ENCODE data around the gene MYBBP1A. TPM values are rescaled to one million over a fixed set of nuclear protein-coding genes. Genes with fewer than 3 reads are reported as not detected.
"Not testable (repeated sequence)": the region's sequence is repeated elsewhere in the genome, so short reads cannot be mapped to it uniquely, and the experiment has no call there.

The MYBBP1A gene, protein sequence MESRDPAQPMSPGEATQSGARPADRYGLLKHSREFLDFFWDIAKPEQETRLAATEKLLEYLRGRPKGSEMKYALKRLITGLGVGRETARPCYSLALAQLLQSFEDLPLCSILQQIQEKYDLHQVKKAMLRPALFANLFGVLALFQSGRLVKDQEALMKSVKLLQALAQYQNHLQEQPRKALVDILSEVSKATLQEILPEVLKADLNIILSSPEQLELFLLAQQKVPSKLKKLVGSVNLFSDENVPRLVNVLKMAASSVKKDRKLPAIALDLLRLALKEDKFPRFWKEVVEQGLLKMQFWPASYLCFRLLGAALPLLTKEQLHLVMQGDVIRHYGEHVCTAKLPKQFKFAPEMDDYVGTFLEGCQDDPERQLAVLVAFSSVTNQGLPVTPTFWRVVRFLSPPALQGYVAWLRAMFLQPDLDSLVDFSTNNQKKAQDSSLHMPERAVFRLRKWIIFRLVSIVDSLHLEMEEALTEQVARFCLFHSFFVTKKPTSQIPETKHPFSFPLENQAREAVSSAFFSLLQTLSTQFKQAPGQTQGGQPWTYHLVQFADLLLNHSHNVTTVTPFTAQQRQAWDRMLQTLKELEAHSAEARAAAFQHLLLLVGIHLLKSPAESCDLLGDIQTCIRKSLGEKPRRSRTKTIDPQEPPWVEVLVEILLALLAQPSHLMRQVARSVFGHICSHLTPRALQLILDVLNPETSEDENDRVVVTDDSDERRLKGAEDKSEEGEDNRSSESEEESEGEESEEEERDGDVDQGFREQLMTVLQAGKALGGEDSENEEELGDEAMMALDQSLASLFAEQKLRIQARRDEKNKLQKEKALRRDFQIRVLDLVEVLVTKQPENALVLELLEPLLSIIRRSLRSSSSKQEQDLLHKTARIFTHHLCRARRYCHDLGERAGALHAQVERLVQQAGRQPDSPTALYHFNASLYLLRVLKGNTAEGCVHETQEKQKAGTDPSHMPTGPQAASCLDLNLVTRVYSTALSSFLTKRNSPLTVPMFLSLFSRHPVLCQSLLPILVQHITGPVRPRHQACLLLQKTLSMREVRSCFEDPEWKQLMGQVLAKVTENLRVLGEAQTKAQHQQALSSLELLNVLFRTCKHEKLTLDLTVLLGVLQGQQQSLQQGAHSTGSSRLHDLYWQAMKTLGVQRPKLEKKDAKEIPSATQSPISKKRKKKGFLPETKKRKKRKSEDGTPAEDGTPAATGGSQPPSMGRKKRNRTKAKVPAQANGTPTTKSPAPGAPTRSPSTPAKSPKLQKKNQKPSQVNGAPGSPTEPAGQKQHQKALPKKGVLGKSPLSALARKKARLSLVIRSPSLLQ (N-terminal part only)
- 10 to 100 TPM; 17.6 to 34.9 TPM for total RNA-seq
- long read RNA-seq, full-length matches to known transcripts, result 5 of 13 reads
- long read RNA-seq, partial matches to known transcripts, result 6 of 13 reads
- long read RNA-seq, other reads (novel, unspliced or antisense), result 2 of 13 reads

DNA sequence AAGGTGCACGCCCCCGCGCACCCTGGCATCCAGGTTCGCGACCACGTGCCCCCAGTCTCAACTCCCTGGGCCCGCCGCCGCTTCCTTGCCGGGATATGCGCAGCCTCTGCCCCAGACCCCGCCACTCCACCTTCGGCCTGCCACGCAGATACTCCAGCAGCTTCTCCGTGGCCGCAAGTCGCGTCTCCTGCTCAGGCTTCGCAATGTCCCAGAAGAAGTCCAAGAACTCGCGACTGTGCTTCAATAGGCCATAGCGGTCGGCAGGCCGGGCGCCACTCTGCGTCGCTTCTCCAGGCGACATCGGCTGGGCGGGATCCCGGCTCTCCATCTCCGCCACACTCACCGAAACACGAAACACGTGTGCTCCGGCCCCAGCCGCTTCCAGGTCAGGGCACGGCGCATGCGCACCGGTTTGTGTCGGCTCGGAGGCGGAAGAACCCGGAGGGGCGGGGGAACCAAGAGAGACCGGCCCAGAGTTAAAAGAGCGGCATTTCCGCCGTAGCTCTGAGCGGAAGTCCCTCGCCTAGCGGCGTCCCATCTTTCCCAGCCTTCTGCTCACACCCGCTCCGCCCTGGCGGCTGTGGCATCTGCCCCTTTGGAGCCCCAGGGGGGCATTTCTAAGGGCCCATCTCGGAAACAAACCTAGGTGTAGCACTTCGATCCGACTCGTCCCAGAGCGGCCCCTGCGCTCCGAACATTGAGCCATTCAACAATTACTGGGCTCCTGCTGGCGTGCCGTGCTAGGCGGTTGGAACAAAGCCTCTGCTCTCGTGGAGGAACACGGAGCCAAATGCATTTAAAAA lies at the start of gene MYBBP1A:
Gene MYBBP1A (minus strand): TSS at position 388 of the 803 bp plus-strand sequence. CDS start 60 bp downstream, at position 328.
- ATAC-seq (peak; percentile 95 to 98), DNase-seq (peak; percentile 99)
- intact Hi-C loops (cut with DNase I), result loop anchor here in 1 of 2 donors (10.0 kb wide), 1 partner anchor 130 kb away; no protein-coding TSS in a partner anchor

DNA sequence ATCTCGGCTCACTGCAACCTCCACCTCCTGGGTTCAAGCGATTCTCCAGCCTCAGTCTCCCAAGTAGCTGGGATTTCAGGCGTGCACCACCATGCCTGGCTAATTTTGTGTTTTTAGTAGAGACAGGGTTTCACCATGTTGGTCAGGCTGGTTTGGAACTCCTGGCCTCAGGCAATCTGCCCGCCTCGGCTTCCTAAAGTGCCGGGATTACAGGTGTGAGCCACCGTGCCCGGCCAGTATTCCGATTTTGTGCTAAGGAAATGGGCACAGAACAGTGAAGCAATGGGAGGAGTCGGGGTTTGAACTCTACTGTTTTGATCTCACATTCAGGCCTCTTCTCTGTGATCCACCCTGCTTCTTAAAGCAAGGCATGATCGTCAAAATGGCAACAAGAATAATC lies 49.6 kb upstream of the MYBBP1A start:
- DNase-seq; ATAC-seq; intact Hi-C loops (cut with DNase I): not testable (repeated sequence)

DNA sequence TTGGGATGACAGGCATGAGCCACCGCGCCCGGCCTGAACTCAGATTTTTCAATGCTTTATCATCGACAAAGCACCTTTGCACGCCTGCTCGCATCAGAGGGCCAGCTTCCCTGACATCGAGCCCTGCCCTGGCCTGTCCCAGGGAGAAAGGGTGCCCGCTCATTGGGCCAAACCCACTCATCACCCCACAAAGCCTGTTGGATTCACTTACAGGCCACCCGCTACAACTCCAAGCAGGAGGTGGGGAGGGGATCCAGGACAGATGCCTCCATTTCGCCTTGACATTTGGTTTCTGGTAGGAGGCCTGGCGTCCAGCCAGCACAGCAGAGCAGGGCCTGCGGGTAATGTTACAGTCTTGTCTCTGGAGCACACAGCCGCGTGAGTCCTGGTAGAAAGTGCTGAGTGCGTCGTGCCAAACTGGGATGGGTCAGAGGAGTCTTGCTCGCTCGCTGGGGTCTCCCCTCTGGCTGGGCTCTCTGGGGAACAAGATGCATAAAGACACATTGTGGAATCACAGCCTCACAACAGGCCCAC lies 49.0 kb upstream of the MYBBP1A start:
- intact Hi-C loops (cut with DNase I), result no loop called here
- peak; percentile 17 to 38 for ATAC-seq
- DNase-seq, result peak; percentile 80

DNA sequence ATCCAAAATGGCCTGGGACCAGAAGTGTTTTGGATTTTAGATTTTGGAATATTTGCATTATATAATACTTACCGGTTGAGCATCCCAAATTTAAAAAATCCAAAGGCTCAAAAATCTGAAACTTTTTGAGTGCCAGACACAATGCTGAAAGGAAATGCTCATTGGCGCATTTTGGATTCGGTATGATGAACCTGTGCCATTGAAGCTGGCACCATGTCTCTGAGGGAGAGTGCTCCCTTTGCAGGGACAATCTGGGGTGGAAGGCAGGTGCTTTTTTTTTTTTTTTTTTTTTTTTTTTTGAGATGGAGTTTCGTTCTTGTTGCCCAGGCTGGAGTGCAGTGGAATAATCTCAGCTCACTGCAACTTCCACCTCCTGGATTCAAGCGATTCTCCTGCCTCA lies 46.9 kb upstream of the MYBBP1A start:
- intact Hi-C loops (cut with DNase I), result no loop called here
- no peak for DNase-seq
- no peak for ATAC-seq

GRCh38 chr17:4601326-4601725 lies 46.1 kb upstream of the MYBBP1A start:
- intact Hi-C loops (cut with DNase I), result no loop called here
- DNase-seq, result no peak
- no peak for ATAC-seq

GRCh38 chr17:4600563-4600962 lies 45.4 kb upstream of the MYBBP1A start:
- peak; percentile 13 to 44 for ATAC-seq
- no peak for DNase-seq
- intact Hi-C loops (cut with DNase I), result no loop called here

GRCh38 chr17:4599505-4600281 lies 44.5 kb upstream of the MYBBP1A start:
- intact Hi-C loops (cut with DNase I), result no loop called here
- ATAC-seq (peak; percentile 43 to 85), DNase-seq (peak; percentile 65)

DNA sequence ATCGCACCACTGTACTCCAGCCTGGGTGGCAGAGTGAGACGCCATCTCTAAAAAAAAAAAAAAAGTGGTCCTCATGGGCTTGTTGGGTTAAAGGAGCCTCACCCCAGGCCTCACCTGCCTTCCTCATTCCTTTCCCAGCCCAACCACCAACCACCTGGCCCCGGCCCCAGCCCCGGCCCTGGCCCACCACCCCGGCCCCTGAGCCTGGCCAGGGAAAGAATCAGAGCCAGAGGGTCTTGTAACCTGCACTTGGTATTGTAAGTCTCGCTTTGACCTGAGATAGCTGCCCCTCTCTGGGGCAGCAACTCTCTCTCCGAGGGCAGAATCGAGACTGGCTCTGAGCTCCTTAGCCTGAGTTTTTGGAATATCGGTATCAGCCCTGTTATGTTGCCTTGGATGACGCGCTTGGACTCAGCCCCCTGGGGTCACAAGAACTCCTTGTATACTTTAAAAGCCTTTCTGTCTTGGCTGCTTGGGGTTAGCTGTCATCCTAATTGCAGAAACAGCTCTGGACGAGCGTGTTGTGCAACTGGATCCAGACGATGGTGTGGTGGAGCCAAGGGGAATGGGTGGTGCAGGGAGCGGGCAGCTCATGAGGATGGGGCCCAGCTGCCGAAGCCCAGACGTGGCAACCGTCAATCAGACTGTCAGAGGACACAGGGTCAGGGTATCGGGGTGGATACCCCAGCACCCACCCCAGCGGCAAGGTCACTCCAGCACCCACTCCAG lies 43.8 kb upstream of the MYBBP1A start:
- intact Hi-C loops (cut with DNase I), result no loop called here
- DNase-seq, result peak; percentile 75
- ATAC-seq, result peak; percentile 86 to 88

DNA sequence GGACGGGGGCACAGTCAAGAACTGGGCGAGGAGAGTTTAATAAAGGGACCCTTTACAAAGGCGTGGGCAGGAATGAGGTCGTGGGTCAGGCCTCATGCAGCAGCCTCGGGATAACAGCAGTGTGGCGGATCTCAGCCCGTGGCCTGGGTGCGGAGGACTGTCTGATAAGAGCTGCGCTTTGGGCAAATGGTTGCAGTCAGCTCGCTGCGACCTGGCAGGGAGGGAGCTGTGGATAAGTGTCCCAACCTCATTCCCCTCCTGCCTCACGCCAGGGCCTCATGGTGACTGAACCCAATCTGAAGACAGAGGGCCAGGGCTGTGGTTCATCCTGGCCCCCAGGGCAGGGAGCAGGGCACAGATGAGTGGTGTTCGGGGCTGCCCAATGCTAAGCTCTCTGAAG lies 42.8 kb upstream of the MYBBP1A start:
- DNase-seq, result no peak
- no peak for ATAC-seq
- intact Hi-C loops (cut with DNase I), result no loop called here

GRCh38 chr17:4596636-4597380 lies 41.6 kb upstream of the MYBBP1A start:
- ATAC-seq, result no peak
- no peak for DNase-seq
- intact Hi-C loops (cut with DNase I), result no loop called here

GRCh38 chr17:4595685-4596342 lies 40.6 kb upstream of the MYBBP1A start:
- ATAC-seq; DNase-seq; intact Hi-C loops (cut with DNase I): not testable (repeated sequence)

DNA sequence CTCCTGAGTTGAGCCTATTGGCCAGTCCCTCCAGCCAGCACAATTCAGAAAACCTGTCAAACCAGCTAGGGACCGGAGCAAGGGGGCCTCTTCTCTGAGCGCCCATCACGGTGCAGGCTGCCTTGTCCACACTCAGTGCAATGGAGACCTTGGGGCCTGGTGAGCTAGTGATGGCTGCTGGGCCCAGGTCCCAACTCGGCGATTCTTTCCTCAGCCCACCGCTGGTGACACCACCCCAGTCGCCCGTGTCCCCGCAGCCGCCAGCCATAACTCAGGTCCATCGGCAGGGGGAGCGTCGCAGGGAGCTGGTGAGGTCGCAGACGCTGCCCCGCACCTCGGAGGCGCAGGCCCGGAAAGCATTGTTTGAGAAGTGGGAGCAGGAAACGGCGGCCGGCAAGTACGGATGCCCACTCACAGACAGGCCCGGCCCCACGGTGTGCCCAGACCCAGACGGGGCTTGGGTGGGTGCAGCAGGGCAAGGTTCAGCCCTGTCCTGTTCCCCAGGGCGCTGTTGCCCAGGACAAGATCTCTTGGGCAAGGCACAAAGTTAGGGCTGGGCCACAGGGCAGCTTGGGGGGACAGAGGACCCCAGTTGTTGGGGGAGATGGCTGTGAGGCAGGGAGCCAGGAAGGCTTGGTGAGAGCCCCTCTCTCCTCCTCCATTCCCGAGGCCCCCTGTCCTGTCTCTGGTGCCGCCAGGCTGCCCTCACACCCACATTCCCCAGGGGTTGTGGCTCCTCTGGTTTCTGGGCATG lies 39.9 kb upstream of the MYBBP1A start:
- intact Hi-C loops (cut with DNase I), result no loop called here
- DNase-seq (no peak), ATAC-seq (no peak)

DNA sequence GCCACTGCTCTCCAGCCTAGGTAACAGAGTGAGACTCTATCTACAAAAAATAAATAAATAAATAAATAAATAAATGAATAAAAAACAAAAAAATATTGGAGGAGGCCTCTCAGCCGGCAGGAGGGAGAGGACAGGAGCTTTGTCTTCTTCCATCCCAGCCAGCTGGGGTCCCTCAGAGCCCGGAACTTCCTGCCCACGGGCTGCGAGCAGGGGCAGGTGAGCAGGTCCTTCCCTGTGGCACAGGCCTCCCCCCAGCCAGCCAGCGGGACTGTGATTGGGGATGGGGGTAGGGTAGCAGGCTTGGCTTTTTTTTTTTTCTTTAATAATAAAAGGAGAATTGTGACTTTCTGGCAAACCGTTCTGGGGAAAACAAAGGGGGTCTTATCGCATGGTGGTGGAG lies 39.2 kb upstream of the MYBBP1A start:
- intact Hi-C loops (cut with DNase I), result no loop called here
- DNase-seq (no peak), ATAC-seq (no peak)

DNA sequence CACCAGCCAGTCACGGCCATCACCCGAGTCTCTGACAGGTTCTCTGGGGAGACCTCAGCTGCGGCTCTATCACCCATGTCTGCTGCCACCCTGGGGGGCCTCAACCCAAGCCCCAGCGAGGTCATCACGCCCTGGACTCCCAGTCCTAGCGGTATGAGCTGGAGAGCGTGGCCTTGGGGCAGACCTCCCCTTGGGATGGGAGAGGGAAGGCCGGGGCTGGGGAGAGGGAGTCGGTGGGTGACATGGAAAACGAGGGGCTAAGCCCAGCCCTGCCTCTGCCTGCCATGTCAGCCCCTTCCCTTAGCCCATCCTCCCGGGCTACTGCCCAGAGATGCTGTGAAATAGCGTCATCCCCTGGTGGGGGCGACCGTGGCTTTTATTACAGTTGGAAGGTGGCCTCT lies 37.8 kb upstream of the MYBBP1A start:
- no peak for DNase-seq
- intact Hi-C loops (cut with DNase I), result no loop called here
- ATAC-seq, result no peak

Measured in left cardiac atrium (tissue), 4 donors.